Measurements from ENCODE around the gene ZNHIT6.
A peak's percentile ranks its signal among the peaks of the same experiment; 100 is the strongest.
"Not testable (repeated sequence)": the region's sequence is repeated elsewhere in the genome, so short reads cannot be mapped to it uniquely, and the experiment has no call there.

The ZNHIT6 gene

DNA sequence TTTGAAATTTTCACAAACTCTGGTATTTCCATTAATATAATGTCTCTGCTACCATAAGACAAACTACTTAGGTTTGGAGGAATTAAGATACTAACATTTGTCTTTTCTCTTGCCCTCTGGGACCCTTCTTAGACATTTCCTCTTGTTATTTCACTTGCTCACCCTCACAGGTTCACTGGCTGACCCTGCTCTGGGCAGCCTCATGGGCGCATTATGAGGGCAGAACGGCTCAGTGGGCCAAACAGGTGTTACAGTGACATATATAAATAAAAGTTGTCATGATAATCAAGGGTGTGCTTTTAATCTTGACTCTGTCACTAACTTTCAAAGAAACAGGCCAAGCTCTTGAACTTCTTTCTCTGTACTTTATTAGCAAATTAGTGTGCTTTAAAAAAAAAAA lies 46.5 kb downstream of the ZNHIT6 start:
- Histone ChIP-seq H3K4me1 (ENCODE audit: control insufficient read depth, insufficient read depth, low read length) (no peaks in the 10 kb centered on the region), H3K27me3 (ENCODE audit: control insufficient read depth, insufficient read depth, low read length) (no peaks in the 10 kb centered on the region), H3K9ac (ENCODE audit: low read depth, low read length) (no peak overlapping the region), H3K4me3 (ENCODE audit: low read depth, low read length) (no peak overlapping the region), H3K36me3 (ENCODE audit: control insufficient read depth, insufficient read depth, low read length) (no peaks in the 10 kb centered on the region), H3K9me3 (ENCODE audit: control insufficient read depth, insufficient read depth, low read length) (no peaks in the 10 kb centered on the region)

DNA sequence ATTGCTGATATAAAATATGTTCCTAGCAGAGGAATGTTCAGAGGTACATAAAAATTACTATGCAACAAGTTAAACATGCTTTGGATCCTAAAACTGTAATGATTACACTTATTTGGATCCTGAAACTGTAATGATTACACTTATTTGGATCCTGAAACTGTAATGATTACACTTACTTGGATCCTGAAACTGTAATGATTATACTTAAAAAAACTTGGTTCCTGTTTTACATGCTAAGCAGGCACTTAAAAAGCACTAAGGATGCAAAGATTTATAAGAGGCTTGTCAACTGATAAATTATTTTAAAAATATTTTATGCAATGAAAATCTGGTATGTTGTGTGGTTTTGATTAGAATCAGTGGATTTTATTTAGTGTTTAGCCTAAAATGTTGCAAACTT lies 47.7 kb downstream of the ZNHIT6 start:
- no peaks in the 10 kb centered on the region for H3K27me3 ChIP-seq (ENCODE audit: control insufficient read depth, insufficient read depth, low read length)
- no peak overlapping the region for H3K4me3 ChIP-seq (ENCODE audit: low read depth, low read length)
- no peaks in the 10 kb centered on the region for H3K4me1 ChIP-seq (ENCODE audit: control insufficient read depth, insufficient read depth, low read length)
- H3K9ac ChIP-seq (ENCODE audit: low read depth, low read length) = no peak overlapping the region
- H3K36me3 ChIP-seq (ENCODE audit: control insufficient read depth, insufficient read depth, low read length) = no peaks in the 10 kb centered on the region
- no peaks in the 10 kb centered on the region for H3K9me3 ChIP-seq (ENCODE audit: control insufficient read depth, insufficient read depth, low read length)

DNA sequence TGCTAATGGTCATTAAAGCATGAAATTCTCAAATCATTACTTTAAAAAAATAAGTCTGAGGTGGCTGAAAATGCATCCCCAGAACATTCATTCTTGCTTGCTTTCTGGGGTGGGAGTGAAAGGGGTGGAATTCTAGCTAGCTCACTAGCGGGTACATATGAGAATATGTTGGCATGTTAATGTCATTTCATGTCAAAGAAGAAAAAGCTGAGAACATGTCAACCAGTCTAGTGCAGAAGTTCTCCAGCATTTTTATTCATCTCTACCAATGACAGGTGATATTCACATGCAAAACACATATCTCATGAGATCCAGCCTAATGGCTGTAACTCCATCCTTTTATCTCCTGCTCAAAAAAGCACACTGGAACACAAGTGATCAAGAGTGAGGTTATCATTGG lies 49.1 kb downstream of the ZNHIT6 start:
- Histone ChIP-seq H3K4me3 (ENCODE audit: low read depth, low read length) (no peak overlapping the region), H3K9me3 (ENCODE audit: control insufficient read depth, insufficient read depth, low read length) (no peaks in the 10 kb centered on the region), H3K9ac (ENCODE audit: low read depth, low read length) (no peak overlapping the region), H3K36me3 (ENCODE audit: control insufficient read depth, insufficient read depth, low read length) (no peaks in the 10 kb centered on the region), H3K4me1 (ENCODE audit: control insufficient read depth, insufficient read depth, low read length) (no peaks in the 10 kb centered on the region), H3K27me3 (ENCODE audit: control insufficient read depth, insufficient read depth, low read length) (no peaks in the 10 kb centered on the region)

DNA sequence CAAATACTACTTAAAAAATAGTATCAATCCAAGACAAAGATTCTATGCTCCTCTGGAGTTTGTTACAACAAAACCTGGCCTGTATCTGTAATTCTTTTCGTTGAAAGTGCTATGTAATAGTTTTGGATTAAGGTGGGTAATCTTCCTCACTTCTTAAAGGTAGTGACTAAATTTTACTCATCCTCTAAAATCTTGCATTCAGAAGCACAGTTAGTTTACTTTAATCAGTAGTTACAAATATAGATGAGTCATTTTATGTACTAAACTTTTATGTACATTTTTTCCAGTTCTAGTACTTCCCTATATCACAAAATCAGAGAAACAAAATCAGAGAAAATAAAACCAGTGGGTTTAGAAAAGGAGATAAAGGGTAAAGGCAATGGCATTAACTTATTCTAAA lies 51.3 kb downstream of the ZNHIT6 start:
- no peaks in the 10 kb centered on the region for H3K27me3 ChIP-seq (ENCODE audit: control insufficient read depth, insufficient read depth, low read length)
- no peaks in the 10 kb centered on the region for H3K9me3 ChIP-seq (ENCODE audit: control insufficient read depth, insufficient read depth, low read length)
- no peak overlapping the region for H3K9ac ChIP-seq (ENCODE audit: low read depth, low read length)
- no peaks in the 10 kb centered on the region for H3K4me1 ChIP-seq (ENCODE audit: control insufficient read depth, insufficient read depth, low read length)
- H3K36me3 ChIP-seq (ENCODE audit: control insufficient read depth, insufficient read depth, low read length) = no peaks in the 10 kb centered on the region
- no peak overlapping the region for H3K4me3 ChIP-seq (ENCODE audit: low read depth, low read length)

DNA sequence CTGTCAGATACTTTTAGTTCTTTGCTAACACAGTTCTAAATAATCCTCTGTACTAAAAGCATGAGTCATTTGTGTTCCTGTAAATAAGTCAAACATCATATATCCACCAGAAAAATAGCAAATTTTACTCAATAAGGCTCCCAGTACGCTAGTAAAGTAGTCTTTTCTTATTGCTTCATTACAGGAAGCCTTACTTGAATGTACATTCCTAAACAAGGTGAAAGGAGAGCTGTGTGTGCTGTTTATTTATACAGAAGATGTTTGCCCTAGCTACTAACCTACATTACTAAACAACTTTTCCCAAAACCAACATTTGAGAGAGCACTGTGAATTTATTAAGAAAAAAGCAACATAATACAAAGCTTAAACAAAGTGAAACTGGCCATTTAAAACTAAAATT lies 52.0 kb downstream of the ZNHIT6 start:
- no peaks in the 10 kb centered on the region for H3K9me3 ChIP-seq (ENCODE audit: control insufficient read depth, insufficient read depth, low read length)
- no peaks in the 10 kb centered on the region for H3K4me1 ChIP-seq (ENCODE audit: control insufficient read depth, insufficient read depth, low read length)
- no peaks in the 10 kb centered on the region for H3K36me3 ChIP-seq (ENCODE audit: control insufficient read depth, insufficient read depth, low read length)
- no peaks in the 10 kb centered on the region for H3K27me3 ChIP-seq (ENCODE audit: control insufficient read depth, insufficient read depth, low read length)
- no peak overlapping the region for H3K4me3 ChIP-seq (ENCODE audit: low read depth, low read length)
- H3K9ac ChIP-seq (ENCODE audit: low read depth, low read length) = no peak overlapping the region

DNA sequence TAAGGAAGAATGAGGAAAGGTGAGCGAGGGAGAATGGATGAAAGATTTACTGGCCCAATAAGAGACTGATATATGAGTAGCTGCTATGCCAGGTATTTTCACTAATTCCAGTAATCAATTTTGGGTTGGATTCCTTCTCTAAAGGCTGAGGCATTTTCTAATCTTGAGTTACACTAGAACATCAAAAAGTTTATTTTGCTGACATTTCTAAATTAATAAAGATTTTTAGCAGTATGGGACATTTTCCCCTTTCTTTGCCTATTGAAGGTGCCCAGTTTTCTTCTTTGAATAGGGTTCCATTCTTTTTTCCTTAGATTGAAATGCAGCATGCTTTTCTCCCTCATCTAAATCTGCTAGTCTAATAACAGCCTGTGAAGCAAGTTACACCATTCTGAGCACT lies 52.9 kb downstream of the ZNHIT6 start:
- Histone ChIP-seq H3K36me3 (ENCODE audit: control insufficient read depth, insufficient read depth, low read length) (no peaks in the 10 kb centered on the region), H3K9me3 (ENCODE audit: control insufficient read depth, insufficient read depth, low read length) (no peaks in the 10 kb centered on the region), H3K27me3 (ENCODE audit: control insufficient read depth, insufficient read depth, low read length) (no peaks in the 10 kb centered on the region), H3K9ac (ENCODE audit: low read depth, low read length) (no peak overlapping the region), H3K4me1 (ENCODE audit: control insufficient read depth, insufficient read depth, low read length) (no peaks in the 10 kb centered on the region), H3K4me3 (ENCODE audit: low read depth, low read length) (no peak overlapping the region)

DNA sequence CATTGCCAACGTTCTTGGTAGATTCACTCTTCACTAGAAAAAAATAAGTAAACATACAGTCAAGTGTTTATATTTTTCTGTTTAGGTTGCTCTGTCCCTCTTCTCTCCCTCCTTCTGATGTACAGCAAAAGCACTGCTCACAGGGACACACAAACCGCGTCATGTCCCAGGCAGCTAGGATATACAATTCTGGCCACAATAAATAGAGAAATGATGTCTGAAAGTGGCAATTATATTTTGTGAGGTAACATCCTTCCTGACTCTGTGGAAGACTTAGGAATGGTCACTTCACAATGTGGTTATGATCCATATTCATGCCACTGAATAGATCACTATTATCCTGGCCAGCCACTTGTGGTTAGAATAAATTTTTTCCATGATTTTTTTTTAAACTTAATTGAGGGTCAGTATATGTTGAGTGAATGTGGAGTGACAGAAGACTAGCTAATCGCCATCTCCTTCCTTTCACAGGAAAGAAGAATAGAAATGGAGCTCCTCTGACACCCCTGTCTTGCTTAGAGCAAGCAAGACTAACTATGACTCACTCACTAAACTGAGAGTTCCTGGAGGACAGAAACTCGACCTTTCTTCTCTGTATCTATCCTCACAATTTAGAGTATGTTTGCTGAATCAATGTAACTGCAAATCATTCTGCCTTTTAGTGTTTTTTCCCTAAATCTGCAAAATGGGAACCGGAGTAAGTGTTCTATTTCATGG lies 54.0 kb downstream of the ZNHIT6 start:
- Histone ChIP-seq H3K4me1 (ENCODE audit: control insufficient read depth, insufficient read depth, low read length) (no peaks in the 10 kb centered on the region), H3K36me3 (ENCODE audit: control insufficient read depth, insufficient read depth, low read length) (no peaks in the 10 kb centered on the region), H3K4me3 (ENCODE audit: low read depth, low read length) (no peak overlapping the region), H3K9ac (ENCODE audit: low read depth, low read length) (no peak overlapping the region), H3K9me3 (ENCODE audit: control insufficient read depth, insufficient read depth, low read length) (no peaks in the 10 kb centered on the region), H3K27me3 (ENCODE audit: control insufficient read depth, insufficient read depth, low read length) (no peaks in the 10 kb centered on the region)

DNA sequence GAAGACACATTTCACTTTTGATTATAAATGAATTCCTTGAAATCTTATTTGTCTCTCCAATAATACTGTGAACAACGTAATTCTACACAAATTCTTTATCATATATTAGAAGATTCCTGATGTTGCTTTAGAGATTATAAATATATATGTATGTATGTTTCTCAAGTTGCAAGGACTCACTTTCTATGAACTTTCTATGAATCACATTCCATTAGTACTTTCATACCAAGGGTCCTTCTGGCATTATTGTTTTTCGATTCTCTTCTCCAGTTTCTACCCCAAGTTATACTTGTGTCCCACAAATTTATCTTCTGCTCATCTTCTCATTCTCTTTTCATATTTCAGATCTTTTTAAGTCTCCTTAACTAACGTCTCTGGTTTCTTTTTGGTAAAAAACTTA lies 55.9 kb downstream of the ZNHIT6 start:
- Histone ChIP-seq H3K4me3 (ENCODE audit: low read depth, low read length) (no peak overlapping the region), H3K36me3 (ENCODE audit: control insufficient read depth, insufficient read depth, low read length) (no peaks in the 10 kb centered on the region), H3K9ac (ENCODE audit: low read depth, low read length) (no peak overlapping the region)

DNA sequence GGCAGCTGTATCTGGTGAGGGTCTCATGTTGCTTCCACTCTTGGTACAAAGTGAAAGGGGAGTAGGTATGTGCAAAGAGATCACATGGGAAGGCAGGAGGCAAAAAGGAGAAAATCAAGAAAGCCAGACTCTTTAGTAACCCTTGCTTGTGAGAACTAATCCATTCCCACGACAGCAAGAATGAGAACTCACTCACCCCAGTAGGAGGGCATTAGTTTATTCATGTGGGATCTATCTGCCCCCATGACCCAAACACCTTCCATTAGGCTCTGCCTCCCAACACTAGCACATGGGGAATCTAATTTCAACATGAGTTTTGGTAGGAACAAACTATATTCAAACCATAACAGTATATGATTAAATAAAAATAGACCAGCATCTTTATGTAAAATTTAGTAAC lies 57.6 kb downstream of the ZNHIT6 start:
- Histone ChIP-seq H3K36me3 (ENCODE audit: control insufficient read depth, insufficient read depth, low read length) (no peaks in the 10 kb centered on the region), H3K4me3 (ENCODE audit: low read depth, low read length) (no peak overlapping the region), H3K27me3 (ENCODE audit: control insufficient read depth, insufficient read depth, low read length) (no peaks in the 10 kb centered on the region), H3K9ac (ENCODE audit: low read depth, low read length) (no peak overlapping the region), H3K9me3 (ENCODE audit: control insufficient read depth, insufficient read depth, low read length) (no peaks in the 10 kb centered on the region), H3K4me1 (ENCODE audit: control insufficient read depth, insufficient read depth, low read length) (no peaks in the 10 kb centered on the region)

More for the DNA sequence above, 55.9 kb downstream of the ZNHIT6 start:
- no peaks in the 10 kb centered on the region for H3K9me3 ChIP-seq (ENCODE audit: control insufficient read depth, insufficient read depth, low read length)
- H3K4me1 ChIP-seq (ENCODE audit: control insufficient read depth, insufficient read depth, low read length) = no peaks in the 10 kb centered on the region
- no peaks in the 10 kb centered on the region for H3K27me3 ChIP-seq (ENCODE audit: control insufficient read depth, insufficient read depth, low read length)

DNA sequence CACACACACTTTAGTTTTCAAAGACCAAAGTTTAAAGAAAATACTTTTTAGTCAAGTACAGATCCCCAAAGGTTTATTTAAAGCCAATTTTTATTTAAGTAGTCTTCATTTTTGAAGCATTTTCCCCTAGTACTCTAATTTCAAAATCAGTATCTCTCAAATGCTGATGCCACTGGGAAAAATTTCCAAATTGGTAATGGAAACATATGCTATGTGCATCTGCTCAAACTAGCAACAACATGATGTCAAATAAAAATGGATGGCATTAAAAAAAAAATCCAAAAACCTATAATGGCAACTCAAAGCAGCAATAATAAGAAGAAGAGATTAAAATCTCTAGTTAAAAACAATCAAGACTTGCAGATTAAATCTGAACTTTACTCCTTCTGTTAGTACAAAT lies 58.6 kb downstream of the ZNHIT6 start:
- Histone ChIP-seq H3K27me3 (ENCODE audit: control insufficient read depth, insufficient read depth, low read length) (no peaks in the 10 kb centered on the region), H3K36me3 (ENCODE audit: control insufficient read depth, insufficient read depth, low read length) (no peaks in the 10 kb centered on the region), H3K9ac (ENCODE audit: low read depth, low read length) (no peak overlapping the region), H3K9me3 (ENCODE audit: control insufficient read depth, insufficient read depth, low read length) (no peaks in the 10 kb centered on the region), H3K4me3 (ENCODE audit: low read depth, low read length) (no peak overlapping the region), H3K4me1 (ENCODE audit: control insufficient read depth, insufficient read depth, low read length) (no peaks in the 10 kb centered on the region)

DNA sequence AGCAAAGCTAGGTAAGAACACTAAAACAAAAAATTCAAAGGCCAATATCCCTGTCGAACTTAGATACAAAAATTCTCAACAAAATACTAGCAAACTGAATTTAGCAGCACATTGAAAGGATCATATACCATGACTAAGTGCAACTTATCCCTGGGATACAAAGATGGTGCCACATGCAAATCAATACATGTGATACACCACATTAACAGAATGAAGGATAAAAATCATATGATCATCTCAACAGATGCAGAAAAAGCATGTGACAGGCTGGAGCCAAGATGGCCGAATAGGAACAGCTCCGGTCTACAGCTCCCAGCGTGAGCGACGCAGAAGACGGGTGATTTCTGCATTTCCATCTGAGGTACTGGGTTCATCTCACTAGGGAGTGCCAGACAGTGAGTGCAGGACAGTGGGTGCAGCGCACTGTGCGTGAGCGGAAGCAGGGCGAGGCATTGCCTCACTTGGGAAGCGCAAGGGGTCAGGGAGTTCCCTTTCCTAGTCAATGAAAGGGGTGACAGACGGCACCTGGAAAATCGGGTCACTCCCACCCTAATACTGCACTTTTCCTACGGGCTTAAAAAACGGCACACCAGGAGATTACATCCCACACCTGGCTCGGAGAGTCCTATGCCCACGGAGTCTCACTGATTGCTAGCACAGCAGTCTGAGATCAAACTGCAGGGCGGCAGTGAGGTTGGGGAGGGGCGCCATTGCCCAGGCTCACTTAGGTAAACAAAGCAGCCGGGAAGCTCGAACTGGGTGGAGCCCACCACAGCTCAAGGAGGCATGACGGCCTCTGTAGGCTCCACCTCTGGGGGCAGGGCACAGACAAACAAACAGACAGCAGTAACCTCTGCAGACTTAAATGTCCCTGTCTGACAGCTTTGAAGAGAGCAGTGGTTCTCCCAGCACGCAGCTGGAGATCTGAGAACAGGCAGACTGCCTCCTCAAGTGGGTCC lies 66.4 kb downstream of the ZNHIT6 start:
- H3K4me1 ChIP-seq (ENCODE audit: control insufficient read depth, insufficient read depth, low read length); H3K27me3 ChIP-seq (ENCODE audit: control insufficient read depth, insufficient read depth, low read length); H3K9me3 ChIP-seq (ENCODE audit: control insufficient read depth, insufficient read depth, low read length); H3K9ac ChIP-seq (ENCODE audit: low read depth, low read length); H3K36me3 ChIP-seq (ENCODE audit: control insufficient read depth, insufficient read depth, low read length): not testable (repeated sequence)
- H3K4me3 ChIP-seq (ENCODE audit: low read depth, low read length) = peak overlapping the region; percentile 45

DNA sequence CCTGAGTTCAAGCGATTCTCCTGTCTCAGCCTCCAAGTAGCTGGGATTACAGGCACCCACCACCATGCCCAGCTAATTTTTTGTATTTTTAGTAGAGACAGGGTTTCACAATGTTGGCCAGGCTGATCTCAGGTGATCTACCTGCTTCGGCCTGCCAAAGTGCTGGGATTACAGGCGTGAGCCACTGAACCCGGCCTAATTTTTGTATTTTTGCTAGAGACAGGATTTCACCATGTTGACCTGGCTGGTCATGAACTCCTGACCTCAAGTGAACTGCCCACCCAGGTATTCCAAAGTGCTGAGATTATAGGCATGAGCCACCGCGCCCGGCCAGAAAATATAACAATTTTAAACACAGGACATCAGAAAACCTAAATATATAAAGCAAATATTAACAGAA lies 68.3 kb downstream of the ZNHIT6 start:
- H3K4me3 ChIP-seq (ENCODE audit: low read depth, low read length); H3K27me3 ChIP-seq (ENCODE audit: control insufficient read depth, insufficient read depth, low read length); H3K9ac ChIP-seq (ENCODE audit: low read depth, low read length); H3K4me1 ChIP-seq (ENCODE audit: control insufficient read depth, insufficient read depth, low read length); H3K9me3 ChIP-seq (ENCODE audit: control insufficient read depth, insufficient read depth, low read length); H3K36me3 ChIP-seq (ENCODE audit: control insufficient read depth, insufficient read depth, low read length): not testable (repeated sequence)
